Trophoblast cell (in vitro differentiated cells and primary cell): ENCODE results near the gene ENPP7.

Experiments used
- DNase-seq, 2 donors: peaks; one replicate each; pipeline ENCODE4 v3.0.0-alpha.2; 2016
- H2AFZ ChIP-seq: 2 replicates; pipeline ENCODE4 v1.6.1; 2013; ENCODE audit warnings: low read length, moderate library complexity, mild to moderate bottlenecking; ENCODE audit not compliant: insufficient read depth, poor library complexity
- H2AK5ac ChIP-seq: 2 replicates; pipeline ENCODE4 v1.6.1; 2013; ENCODE audit warnings: mild to moderate bottlenecking, low read length
- H2BK120ac ChIP-seq: 2 replicates; pipeline ENCODE4 v1.6.1; 2013; ENCODE audit warnings: low read length, mild to moderate bottlenecking, moderate library complexity; ENCODE audit not compliant: insufficient read depth, poor library complexity
- H2BK12ac ChIP-seq: 2 replicates; pipeline ENCODE4 v1.6.1; 2013; ENCODE audit warnings: mild to moderate bottlenecking, low read length, moderate library complexity
- H2BK5ac ChIP-seq: 2 replicates; pipeline ENCODE4 v1.6.1; 2013; ENCODE audit warnings: low read length, low read depth, moderate library complexity, mild to moderate bottlenecking; ENCODE audit not compliant: poor library complexity
- H3K14ac ChIP-seq: 2 replicates; pipeline ENCODE4 v1.6.1; 2013; ENCODE audit warnings: mild to moderate bottlenecking, low read length
- H3K18ac ChIP-seq: 2 replicates; pipeline ENCODE4 v1.6.1; 2013; ENCODE audit warnings: mild to moderate bottlenecking, low read length
- H3K23ac ChIP-seq: 2 replicates; pipeline ENCODE4 v1.6.1; 2013; ENCODE audit warnings: low read length
- H3K27ac ChIP-seq: 2 replicates; pipeline ENCODE4 v1.5.1; 2013; ENCODE audit warnings: low read depth, mild to moderate bottlenecking, inconsistent platforms, low read length, moderate library complexity
- H3K27me3 ChIP-seq: 2 replicates; pipeline ENCODE4 v1.6.1; 2013; ENCODE audit warnings: inconsistent platforms, mild to moderate bottlenecking, low read length, moderate library complexity; ENCODE audit not compliant: insufficient read depth
- H3K36me3 ChIP-seq, 2 experiments: 1 replicate in 1 of 2; 2 replicates in 1 of 2; pipeline ENCODE4 v1.6.1; 2013; ENCODE audit warnings: low read length in 2 of 2, mild to moderate bottlenecking in 2 of 2, moderate library complexity in 1 of 2; ENCODE audit not compliant: insufficient read depth in 2 of 2, control insufficient read depth in 1 of 2
- H3K4ac ChIP-seq: 2 replicates; pipeline ENCODE4 v1.6.1; 2013; ENCODE audit warnings: low read depth, mild to moderate bottlenecking, low read length, moderate library complexity
- H3K4me1 ChIP-seq, 2 experiments: 1 replicate in 1 of 2; 2 replicates in 1 of 2; pipeline ENCODE4 v1.6.1; 2013; ENCODE audit warnings: low read length in 2 of 2, mild to moderate bottlenecking in 2 of 2, moderate library complexity in 1 of 2; ENCODE audit not compliant: insufficient read depth in 2 of 2, control insufficient read depth in 1 of 2
- H3K4me2 ChIP-seq: 2 replicates; pipeline ENCODE4 v1.6.1; 2013; ENCODE audit warnings: inconsistent platforms, mild to moderate bottlenecking, low read length, moderate library complexity
- H3K4me3 ChIP-seq: 2 replicates; pipeline ENCODE4 v1.5.1; 2013; ENCODE audit warnings: mild to moderate bottlenecking, low read depth, low read length, inconsistent platforms
- H3K79me1 ChIP-seq: one replicate; pipeline ENCODE4 v1.6.1; 2013; ENCODE audit warnings: low read length
- H3K79me2 ChIP-seq: 2 replicates; pipeline ENCODE4 v1.6.1; 2013; ENCODE audit warnings: low read length, mild to moderate bottlenecking; ENCODE audit not compliant: control insufficient read depth, insufficient read depth, poor library complexity
- H3K9ac ChIP-seq: 2 replicates; pipeline ENCODE4 v1.6.1; 2013; ENCODE audit warnings: mild to moderate bottlenecking, low read length
- H3K9me3 ChIP-seq: 2 replicates; pipeline ENCODE4 v1.6.1; 2013; ENCODE audit warnings: low read depth, mild to moderate bottlenecking, control low read depth, inconsistent platforms, low read length; ENCODE audit not compliant: insufficient read depth
- H4K12ac ChIP-seq: 2 replicates; pipeline ENCODE4 v1.6.1; 2013; ENCODE audit warnings: low read depth, mild to moderate bottlenecking, low read length, moderate library complexity
- H4K8ac ChIP-seq: 2 replicates; pipeline ENCODE4 v1.6.1; 2013; ENCODE audit warnings: low read depth, mild to moderate bottlenecking, low read length, moderate library complexity
- H4K91ac ChIP-seq: one replicate; pipeline ENCODE4 v1.6.1; 2013; ENCODE audit warnings: low read depth, mild to moderate bottlenecking, low read length, moderate library complexity
- WGBS: extraction: QIAGEN DNeasy Blood & Tissue Kit; methylation state at CpG from one replicate; pipeline ENCODE4 v1.1.7; 2013; ENCODE audit warnings: missing lambda C conversion rate; ENCODE audit not compliant: insufficient read length, insufficient coverage; ENCODE audit errors: extremely low coverage; 5-methylcytosine and 5-hydroxymethylcytosine counted together

ENPP7 gene

DNA sequence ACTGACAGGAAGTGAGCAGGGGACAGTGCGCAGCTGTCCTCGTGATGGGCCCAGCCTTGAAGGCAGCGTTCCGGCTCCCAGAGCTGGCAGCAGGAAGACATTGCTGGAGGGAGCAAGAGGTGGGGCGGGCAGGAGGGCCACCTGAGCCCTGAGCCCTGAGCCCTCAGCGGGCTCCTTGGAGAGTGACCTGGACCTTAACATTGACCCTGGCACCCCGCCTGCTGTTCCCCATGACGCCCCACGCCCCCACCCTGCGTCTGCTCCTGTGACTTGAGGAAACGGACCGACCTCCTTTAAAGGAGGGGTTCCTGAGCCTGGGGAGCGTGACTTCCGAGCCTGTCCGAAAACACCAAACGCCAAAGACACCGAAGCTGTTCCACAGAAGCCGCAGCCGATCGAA lies 25.1 kb upstream of the ENPP7 start:
- no peak overlapping the region for H2BK120ac ChIP-seq
- no peaks in the 10 kb centered on the region for H3K79me2 ChIP-seq
- no peak overlapping the region for H2AK5ac ChIP-seq
- H3K18ac ChIP-seq = no peak overlapping the region
- H3K4me3 ChIP-seq = no peak overlapping the region
- no peak overlapping the region for H3K23ac ChIP-seq
- H3K9ac ChIP-seq = no peak overlapping the region
- H2BK5ac ChIP-seq = no peak overlapping the region
- no peaks in the 10 kb centered on the region for H3K79me1 ChIP-seq
- no peak overlapping the region for H3K4ac ChIP-seq
- no peak overlapping the region for H4K12ac ChIP-seq
- H4K91ac ChIP-seq = no peak overlapping the region
- no peaks in the 10 kb centered on the region for H3K9me3 ChIP-seq
- H3K4me2 ChIP-seq = no peak overlapping the region
- no peaks in the 10 kb centered on the region for H3K27me3 ChIP-seq
- no CpG with 5 or more reads among the region's 20 CpGs for WGBS
- H4K8ac ChIP-seq = no peak overlapping the region
- H2AFZ ChIP-seq = no peak overlapping the region
- no peak overlapping the region for H3K14ac ChIP-seq
- no peak overlapping the region for H2BK12ac ChIP-seq
- DNase-seq = no peak
- no peaks in the 10 kb centered on the region for H3K36me3 ChIP-seq
- H3K27ac ChIP-seq = no peak overlapping the region
- no peaks in the 10 kb centered on the region for H3K4me1 ChIP-seq

DNA sequence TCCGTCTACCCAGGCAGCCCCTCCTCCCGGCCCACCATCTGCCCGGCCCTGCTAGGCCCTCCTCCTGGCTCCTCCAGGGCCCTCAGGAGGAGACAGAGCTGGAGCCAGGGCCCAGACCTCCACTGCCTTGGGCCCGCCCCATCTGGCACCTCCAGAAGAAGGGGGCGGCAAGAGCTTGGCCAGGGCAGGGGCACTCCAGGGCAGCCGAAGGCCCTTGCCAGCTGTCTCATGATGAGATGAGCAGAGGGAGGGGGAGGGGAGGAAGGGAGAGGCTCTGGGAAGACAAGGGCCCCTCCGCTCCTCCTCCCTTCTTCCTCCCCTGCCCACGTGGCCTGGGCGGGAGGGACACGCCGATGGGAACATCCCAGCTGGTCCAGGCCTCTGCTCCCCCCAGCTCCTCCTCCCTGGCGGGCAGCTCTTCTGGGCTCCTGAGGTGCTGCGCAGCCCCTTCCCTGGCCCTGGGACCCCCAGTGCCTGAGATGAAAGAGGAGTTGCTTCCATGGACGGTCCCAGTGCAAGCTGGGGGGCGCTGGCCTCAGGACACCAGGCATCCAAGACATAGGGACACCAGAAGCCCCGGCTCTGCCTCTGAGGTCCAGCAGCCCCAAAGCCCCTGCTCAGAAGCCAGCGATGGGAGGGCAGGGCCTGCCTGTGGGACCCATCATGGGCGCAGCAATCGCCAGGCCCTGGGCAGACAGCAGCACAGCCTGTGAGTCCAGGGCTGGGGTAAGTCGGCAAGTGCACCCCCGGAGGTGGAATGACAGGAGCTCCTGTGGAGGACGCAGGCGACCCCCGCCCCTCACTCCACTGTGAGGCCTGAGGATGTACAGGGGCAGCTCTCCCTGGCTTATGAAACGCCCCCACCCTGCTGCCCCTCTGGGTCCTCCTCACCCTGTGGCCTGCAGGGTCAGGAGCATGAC lies 23.6 kb upstream of the ENPP7 start:
- Histone ChIP-seq H3K36me3 (no peaks in the 10 kb centered on the region), H4K8ac (no peak overlapping the region), H3K14ac (no peak overlapping the region), H3K9me3 (no peaks in the 10 kb centered on the region), H3K9ac (no peak overlapping the region), H2BK120ac (no peak overlapping the region), H3K4me2 (no peak overlapping the region), H2AFZ (no peak overlapping the region), H3K23ac (no peak overlapping the region), H4K12ac (no peak overlapping the region), H2BK5ac (no peak overlapping the region), H3K27me3 (no peaks in the 10 kb centered on the region), H4K91ac (no peak overlapping the region), H3K4me3 (no peak overlapping the region), H2BK12ac (no peak overlapping the region), H2AK5ac (no peak overlapping the region), H3K79me2 (no peaks in the 10 kb centered on the region), H3K18ac (no peak overlapping the region), H3K4me1 (no peaks in the 10 kb centered on the region), H3K79me1 (no peaks in the 10 kb centered on the region), H3K27ac (no peak overlapping the region), H3K4ac (no peak overlapping the region)
- DNase-seq = no peak
- WGBS = no CpG with 5 or more reads among the region's 25 CpGs

DNA sequence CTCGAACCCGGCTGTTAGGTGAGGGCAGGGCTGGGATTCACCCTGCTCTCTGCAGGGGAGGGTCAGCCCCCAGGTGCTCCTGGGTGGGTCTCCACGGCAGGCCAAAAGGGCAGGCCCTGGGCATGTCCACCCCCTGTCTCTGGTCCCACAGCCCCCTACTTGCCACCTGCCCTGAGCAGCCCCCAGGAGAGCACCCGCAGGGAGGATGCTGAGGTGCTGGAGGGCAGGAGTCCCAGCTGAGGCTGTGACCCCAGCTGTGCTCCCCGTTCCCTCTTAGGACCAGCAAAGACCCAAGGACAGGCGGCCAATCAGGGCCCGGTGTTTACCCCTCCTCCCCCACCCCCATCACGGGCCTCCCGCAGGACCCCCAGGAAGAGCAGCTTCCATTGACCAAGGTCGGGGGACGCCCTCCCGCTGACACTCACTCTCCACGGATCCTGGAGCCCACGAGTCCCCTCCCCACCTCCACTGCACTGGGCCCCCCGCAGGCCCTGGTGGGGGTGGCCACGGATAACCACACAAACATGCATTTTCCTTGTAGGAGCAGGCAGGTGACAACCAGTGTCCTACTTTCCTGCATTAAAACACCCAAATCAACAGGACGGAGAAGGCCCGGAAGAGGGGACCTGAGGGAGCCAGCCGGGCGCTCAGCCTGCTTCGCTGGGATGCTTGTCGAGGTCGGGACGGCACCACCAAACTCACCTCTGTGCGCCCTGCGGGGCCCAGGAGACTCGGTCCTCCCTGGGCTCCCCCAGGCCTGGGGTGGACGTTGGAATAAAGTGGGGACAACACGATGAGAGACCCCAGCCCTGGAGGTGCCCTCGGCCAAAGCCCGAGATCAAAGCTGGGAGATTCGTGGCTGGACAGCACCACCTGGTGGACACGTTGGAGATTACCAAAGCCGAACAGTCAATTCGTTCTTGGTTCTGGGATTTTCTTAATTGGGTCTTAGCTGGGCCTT lies 22.5 kb upstream of the ENPP7 start:
- Histone ChIP-seq H4K8ac (no peak overlapping the region), H3K23ac (no peak overlapping the region), H3K14ac (no peak overlapping the region), H3K4me2 (peak overlapping the region; percentile 40), H3K27ac (no peak overlapping the region), H2BK120ac (no peak overlapping the region), H3K9ac (no peak overlapping the region), H2AK5ac (no peak overlapping the region), H3K79me1 (no peaks in the 10 kb centered on the region), H3K4me1 (no peaks in the 10 kb centered on the region), H2BK5ac (no peak overlapping the region), H4K12ac (no peak overlapping the region), H2BK12ac (no peak overlapping the region), H4K91ac (no peak overlapping the region), H2AFZ (no peak overlapping the region), H3K27me3 (no peaks in the 10 kb centered on the region), H3K36me3 (no peaks in the 10 kb centered on the region), H3K4me3 (no peak overlapping the region), H3K18ac (no peak overlapping the region), H3K9me3 (no peaks in the 10 kb centered on the region), H3K79me2 (no peaks in the 10 kb centered on the region), H3K4ac (no peak overlapping the region)
- no CpG with 5 or more reads among the region's 35 CpGs for WGBS
- DNase-seq = peak; percentile 11 to 61

DNA sequence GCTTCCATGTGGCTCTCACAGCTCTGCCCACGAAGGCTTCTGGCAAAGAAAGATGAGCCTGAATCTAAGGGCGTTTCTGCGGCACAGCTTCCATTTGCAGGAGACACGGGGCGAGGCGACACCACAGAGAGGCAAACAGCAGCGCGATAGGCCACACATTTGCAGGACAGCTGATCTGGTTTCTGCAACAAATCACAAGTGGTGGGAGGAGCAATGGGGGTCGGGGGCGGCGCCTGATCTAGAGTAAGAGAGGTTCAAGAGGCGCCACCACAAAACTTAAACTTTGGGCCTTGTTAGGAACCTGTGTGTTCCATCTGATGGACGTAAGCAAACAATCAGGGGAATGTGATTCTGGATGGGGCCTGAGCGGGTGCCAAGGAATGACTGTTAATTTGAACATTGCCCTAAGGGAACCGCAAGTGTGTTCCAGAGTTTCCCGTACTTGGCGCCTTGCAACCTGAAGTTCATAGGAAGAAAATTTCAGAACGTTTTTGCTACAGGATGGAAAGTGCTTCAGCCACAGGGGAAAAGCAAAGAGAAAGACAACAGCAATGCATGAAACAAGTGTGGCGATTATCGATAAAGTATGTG lies 18.9 kb upstream of the ENPP7 start:
- no peak for DNase-seq

More for the DNA sequence above, 18.9 kb upstream of the ENPP7 start:
- Histone ChIP-seq H2BK120ac (no peak overlapping the region), H3K79me1 (no peaks in the 10 kb centered on the region), H2AK5ac (no peak overlapping the region), H3K4me3 (no peak overlapping the region), H4K12ac (no peak overlapping the region), H3K18ac (no peak overlapping the region), H3K4me2 (no peak overlapping the region), H3K27ac (no peak overlapping the region), H2BK5ac (no peak overlapping the region), H2AFZ (no peak overlapping the region), H4K8ac (no peak overlapping the region), H3K36me3 (no peaks in the 10 kb centered on the region), H3K9ac (no peak overlapping the region), H4K91ac (no peak overlapping the region), H2BK12ac (no peak overlapping the region), H3K14ac (no peak overlapping the region), H3K4me1 (no peaks in the 10 kb centered on the region), H3K23ac (no peak overlapping the region), H3K79me2 (no peaks in the 10 kb centered on the region), H3K27me3 (no peaks in the 10 kb centered on the region), H3K4ac (no peak overlapping the region), H3K9me3 (no peaks in the 10 kb centered on the region)
- WGBS = no CpG with 5 or more reads among the region's 20 CpGs
